Esophagus muscularis mucosa (tissue), 4 donors: Measurements from ENCODE around the gene ENTPD6. TPM values are rescaled to one million over a fixed set of nuclear protein-coding genes. Genes with fewer than 3 reads are reported as not detected.
"Not testable (repeated sequence)": the region's sequence is repeated elsewhere in the genome, so short reads cannot be mapped to it uniquely, and the experiment has no call there.

Source experiments
- DNase-seq: peaks from one replicate; pipeline ENCODE4 v3.0.0-alpha.2; 2017; ENCODE audit errors: extremely low spot score
- H3K27ac ChIP-seq, 4 donors: fragments of 200-600 bp; sonication (generic); replicated peaks in 1 of 4; 1 replicate in 3 of 4; 2 replicates in 1 of 4; pipeline ENCODE4 v1.5.1; 2016 to 2019; ENCODE audit warnings: mild to moderate bottlenecking in 1 of 4
- H3K27me3 ChIP-seq, 4 donors: fragments of 200-600 bp; sonication (generic); one replicate each; pipeline versions ENCODE4 v1.5.1 to v1.6.0; 2016 to 2019
- H3K36me3 ChIP-seq, 4 donors: fragments of 200-600 bp; sonication (generic); one replicate each; pipeline ENCODE4 v1.5.1; 2016 to 2019
- H3K4me1 ChIP-seq, 4 donors: fragments of 200-600 bp; sonication (generic); one replicate each; pipeline ENCODE4 v1.5.1; 2016 to 2019
- H3K4me3 ChIP-seq, 4 donors: fragments of 200-600 bp; sonication (generic); 1 replicate in 2 of 4; 2 replicates in 2 of 4; pipeline ENCODE4 v1.5.1; 2016 to 2019; ENCODE audit warnings: mild to moderate bottlenecking in 4 of 4, moderate library complexity in 1 of 4
- H3K9me3 ChIP-seq, 4 donors: fragments of 200-600 bp; sonication (generic); 1 replicate in 3 of 4; 2 replicates in 1 of 4; pipeline ENCODE4 v1.5.1; 2016 to 2019
- CTCF ChIP-seq, 3 experiments: fragments of 200-600 bp in 2 of 3; fragments of 450-650 bp in 1 of 3; sonication (generic) in 2 of 3; IDR thresholded peaks; one replicate each; pipeline ENCODE4 v1.5.1; 2017 to 2019; ENCODE audit warnings: antibody characterized with exemption in 3 of 3, mild to moderate bottlenecking in 2 of 3, moderate library complexity in 1 of 3
- EP300 ChIP-seq: sonication (generic); formaldehyde crosslinking; IDR thresholded peaks from one replicate; pipeline ENCODE4 v1.6.1; 2017; ENCODE audit warnings: antibody characterized with exemption
- POLR2A ChIP-seq: fragments of 450-650 bp; IDR thresholded peaks from one replicate; pipeline ENCODE4 v1.6.1; 2017; ENCODE audit warnings: antibody characterized with exemption, moderate library complexity, mild to moderate bottlenecking, low read depth
- POLR2AphosphoS5 ChIP-seq, 2 donors: sonication (generic); formaldehyde crosslinking; IDR thresholded peaks; one replicate each; pipeline ENCODE4 v1.6.1; 2017; ENCODE audit warnings: antibody characterized with exemption in 2 of 2
- WGBS: methylation state at CpG from one replicate; pipeline ENCODE4 v1.1.5; 2018; 5-methylcytosine and 5-hydroxymethylcytosine counted together
- intact Hi-C: fragments of 100-400 bp; cut with DNase I; formaldehyde crosslinking; loops from one replicate; pipeline ENCODE4 v1.15.1; 2023
- total RNA-seq, 4 donors: library from RNA; depleted of rRNA; stranded (reverse); fragments of >200 nt; gene quantifications; one replicate each; pipeline versions ENCODE4 v1.1.0 to v1.2.1, GENCODE V29; 2016

The ENTPD6 gene
- total RNA-seq, 4 donors from 2014 or later = 39.0 to 44.1 (median 43.5) TPM

GRCh38 chr20:25165128-25165527, 30.4 kb upstream of the ENTPD6 start:
- TF ChIP-seq POLR2AphosphoS5 (IDR thresholded peaks at IDR 0.05) (no peak), POLR2A (no peak), EP300 (no peak), CTCF (IDR thresholded peaks at IDR 0.05) (no peak)
- DNase-seq = no peak
- Histone ChIP-seq H3K27me3 (peaks cover 0 to 11% (median 0%) of the 10 kb centered on the region in 4 donors), H3K9me3 (no peaks in the 10 kb centered on the region), H3K4me3 (no peak overlapping the region), H3K27ac (no peak overlapping the region), H3K36me3 (no peaks in the 10 kb centered on the region), H3K4me1 (no peaks in the 10 kb centered on the region)
- intact Hi-C loops = no loop called here

GRCh38 chr20:25166105-25166782, 29.3 kb upstream of the ENTPD6 start:
- H3K4me1 ChIP-seq, H3K36me3 ChIP-seq, H3K9me3 ChIP-seq, H3K27ac ChIP-seq, intact Hi-C loops, DNase-seq, H3K4me3 ChIP-seq: not testable (repeated sequence)
- 69% methylated on average over 2 of the region's 2 CpGs for WGBS
- H3K27me3 ChIP-seq = peaks cover 0 to 11% (median 0%) of the 10 kb centered on the region in 4 donors

- intact Hi-C loops = no loop called here
- H3K36me3 ChIP-seq = no peaks in the 10 kb centered on the region
- H3K27me3 ChIP-seq = no peaks in the 10 kb centered on the region
- no peaks in the 10 kb centered on the region for H3K9me3 ChIP-seq
- WGBS = 55% methylated on average over 2 of the region's 2 CpGs
- H3K4me1 ChIP-seq = peaks cover 0 to 9% (median 9%) of the 10 kb centered on the region in 4 donors
- H3K4me3 ChIP-seq = no peak overlapping the region
- no peak for TF ChIP-seq POLR2A
- TF ChIP-seq CTCF (IDR thresholded peaks at IDR 0.05) = no peak
- TF ChIP-seq POLR2AphosphoS5 (IDR thresholded peaks at IDR 0.05) = no peak
- TF ChIP-seq EP300 = no peak
- H3K27ac ChIP-seq = no peak overlapping the region
- DNase-seq = no peak
Measured at GRCh38 chr20:25173321-25173720, 22.2 kb upstream of the ENTPD6 start.

- no peak for DNase-seq
- Histone ChIP-seq H3K4me3 (no peak overlapping the region), H3K36me3 (no peaks in the 10 kb centered on the region), H3K27me3 (no peaks in the 10 kb centered on the region), H3K4me1 (peaks cover 4 to 15% (median 14%) of the 10 kb centered on the region in 4 donors), H3K9me3 (no peaks in the 10 kb centered on the region), H3K27ac (no peak overlapping the region)
- no peak for TF ChIP-seq EP300
- no peak for TF ChIP-seq POLR2A
- no peak for TF ChIP-seq CTCF (IDR thresholded peaks at IDR 0.05)
- no peak for TF ChIP-seq POLR2AphosphoS5 (IDR thresholded peaks at IDR 0.05)
- intact Hi-C loops = no loop called here
Measured at GRCh38 chr20:25173886-25174308, 21.6 kb upstream of the ENTPD6 start.

GRCh38 chr20:25176184-25176583, 19.3 kb upstream of the ENTPD6 start:
- Histone ChIP-seq H3K36me3 (no peaks in the 10 kb centered on the region), H3K27me3 (no peaks in the 10 kb centered on the region), H3K4me1 (peaks cover 6 to 21% (median 20%) of the 10 kb centered on the region in 4 donors), H3K4me3 (no peak overlapping the region), H3K27ac (no peak overlapping the region), H3K9me3 (no peaks in the 10 kb centered on the region)
- intact Hi-C loops = loop anchor here (5.0 kb wide), 2 partner anchors 94 to 179 kb away; partner anchors contain the start of gene VSX1
- TF ChIP-seq POLR2AphosphoS5 (IDR thresholded peaks at IDR 0.05) (no peak), CTCF (IDR thresholded peaks at IDR 0.05) (no peak), POLR2A (no peak)
- 82% methylated on average over 3 of the region's 3 CpGs for WGBS
- no peak for DNase-seq
